ENCODE results near the gene DNAH17. TPM values are rescaled to one million over a fixed set of nuclear protein-coding genes. Genes with fewer than 3 reads are reported as not detected.

The DNAH17 gene
- polyA plus RNA-seq, 1 experiment, result not detected

GRCh38 chr17:78376161-78376560 lies 201.0 kb downstream of the DNAH17 start:
- no peak for TF ChIP-seq CTCF (IDR thresholded peaks at IDR 0.05; ENCODE audit: insufficient read depth, low read depth, low read length)
- H3K27me3 ChIP-seq (ENCODE audit: control insufficient read depth, insufficient read depth, low read length), result no peaks in the 10 kb centered on the region
- H3K36me3 ChIP-seq (ENCODE audit: control insufficient read depth, insufficient read depth, low read length), result no peaks in the 10 kb centered on the region
- CTCF ChIA-PET, result interaction anchor here (0.9 to 8.3 kb wide), 4 partner anchors 10 to 46 kb away, joined by 3 to 57 read pairs (median 5); partner anchors contain the start of gene SOCS3
- no peak overlapping the region for H3K4me3 ChIP-seq (ENCODE audit: low read depth, low read length)
- POLR2A ChIA-PET, result no interaction called here
- no peak for DNase-seq (ENCODE audit: low read depth)

GRCh38 chr17:78375401-78376151 lies 201.6 kb downstream of the DNAH17 start:
- no peak for DNase-seq (ENCODE audit: low read depth)
- ChIA-PET CTCF (interaction anchor here (0.9 to 8.3 kb wide), 6 partner anchors 9 to 125 kb away, joined by 3 to 57 read pairs (median 5); partner anchors contain the start of gene SOCS3), POLR2A (no interaction called here)
- no peak for TF ChIP-seq CTCF (IDR thresholded peaks at IDR 0.05; ENCODE audit: insufficient read depth, low read depth, low read length)
- no peak overlapping the region for H3K4me3 ChIP-seq (ENCODE audit: low read depth, low read length)
- H3K27me3 ChIP-seq (ENCODE audit: control insufficient read depth, insufficient read depth, low read length), result no peaks in the 10 kb centered on the region
- no peaks in the 10 kb centered on the region for H3K36me3 ChIP-seq (ENCODE audit: control insufficient read depth, insufficient read depth, low read length)

GRCh38 chr17:78374631-78375274 lies 202.4 kb downstream of the DNAH17 start:
- ChIA-PET POLR2A (no interaction called here), CTCF (interaction anchor here (0.6 to 8.3 kb wide), 6 partner anchors 13 to 417 kb away, joined by 3 to 57 read pairs (median 5); partner anchors contain the start of gene SOCS3)
- no peak for TF ChIP-seq CTCF (IDR thresholded peaks at IDR 0.05; ENCODE audit: insufficient read depth, low read depth, low read length)
- no peak for DNase-seq (ENCODE audit: low read depth)
- Histone ChIP-seq H3K36me3 (ENCODE audit: control insufficient read depth, insufficient read depth, low read length) (no peaks in the 10 kb centered on the region), H3K4me3 (ENCODE audit: low read depth, low read length) (no peak overlapping the region), H3K27me3 (ENCODE audit: control insufficient read depth, insufficient read depth, low read length) (no peaks in the 10 kb centered on the region)

GRCh38 chr17:78374189-78374588 lies 203.0 kb downstream of the DNAH17 start:
- DNase-seq (ENCODE audit: low read depth), result no peak
- POLR2A ChIA-PET, result no interaction called here
- CTCF ChIA-PET, result interaction anchor here (0.6 to 8.3 kb wide), 5 partner anchors 13 to 418 kb away, joined by 3 to 57 read pairs (median 4); partner anchors contain the start of gene SOCS3
- Histone ChIP-seq H3K4me3 (ENCODE audit: low read depth, low read length) (no peak overlapping the region), H3K27me3 (ENCODE audit: control insufficient read depth, insufficient read depth, low read length) (no peaks in the 10 kb centered on the region), H3K36me3 (ENCODE audit: control insufficient read depth, insufficient read depth, low read length) (no peaks in the 10 kb centered on the region)
- no peak for TF ChIP-seq CTCF (IDR thresholded peaks at IDR 0.05; ENCODE audit: insufficient read depth, low read depth, low read length)

Small RNA genes within 50 kb of the gene (small RNA-seq; reads per million reads assigned to genes)
- not detected for gene RF00415 (ENCODE audit: insufficient read length, low read depth, low replicate concordance)
- gene RN7SL454P (ENCODE audit: insufficient read length, low read depth, low replicate concordance), result not detected

Other genes with a start within 250 kb of the DNAH17 start
- 18.9 and 26.4 TPM in 2 replicates for gene SOCS3, start 217.3 kb downstream of the DNAH17 start, polyA plus RNA-seq (2011; rRNA removed)
- gene PGS1, start 198.7 kb downstream of the DNAH17 start, polyA plus RNA-seq (2011; rRNA removed), result 26.7 and 37.7 TPM in 2 replicates
- 9.3 and 12.8 TPM in 2 replicates for gene CYTH1, start 204.9 kb upstream of the DNAH17 start, polyA plus RNA-seq (2011; rRNA removed)